Superior temporal gyrus (tissue), 1 donor: ENCODE results near the gene ALK.

Experiments
- DNase-seq: peaks from one replicate; pipeline ENCODE4 v3.0.0-alpha.2; 2016; ENCODE audit errors: extremely low spot score

The ALK gene

GRCh38 chr2:29531626-29532025 lies 389.8 kb downstream of the ALK start:
- no peak for DNase-seq

- no peak for DNase-seq
These were observed 391.1 kb downstream of the ALK start for GRCh38 chr2:29530281-29530680.

GRCh38 chr2:29528891-29529520 lies 392.4 kb downstream of the ALK start:
- no peak for DNase-seq

GRCh38 chr2:29528371-29528770 lies 393.0 kb downstream of the ALK start:
- no peak for DNase-seq

- DNase-seq = no peak
These were observed 393.4 kb downstream of the ALK start for GRCh38 chr2:29527947-29528346.

GRCh38 chr2:29526587-29527586 lies 394.5 kb downstream of the ALK start:
- no peak for DNase-seq

- DNase-seq = no peak
These were observed 395.5 kb downstream of the ALK start for GRCh38 chr2:29525921-29526320.

GRCh38 chr2:29524652-29525051 lies 396.7 kb downstream of the ALK start:
- no peak for DNase-seq

- DNase-seq = no peak
These were observed 398.3 kb downstream of the ALK start for GRCh38 chr2:29522951-29523669.

- DNase-seq = no peak
These were observed 401.4 kb downstream of the ALK start for GRCh38 chr2:29520001-29520400.

GRCh38 chr2:29519338-29519925 lies 402.0 kb downstream of the ALK start:
- no peak for DNase-seq

GRCh38 chr2:29518646-29519337 lies 402.6 kb downstream of the ALK start:
- DNase-seq = no peak

- DNase-seq = no peak
These were observed 403.4 kb downstream of the ALK start for GRCh38 chr2:29518010-29518409.

GRCh38 chr2:29517413-29517812 lies 404.0 kb downstream of the ALK start:
- DNase-seq = no peak

- DNase-seq = no peak
These were observed 404.6 kb downstream of the ALK start for GRCh38 chr2:29516767-29517166.

GRCh38 chr2:29509878-29510277 lies 411.5 kb downstream of the ALK start:
- DNase-seq = no peak

GRCh38 chr2:29509397-29509796 lies 412.0 kb downstream of the ALK start:
- DNase-seq = no peak

- DNase-seq = no peak
These were observed 416.6 kb downstream of the ALK start for GRCh38 chr2:29504746-29505145.

- no peak for DNase-seq
These were observed 418.9 kb downstream of the ALK start for GRCh38 chr2:29502460-29502911.

GRCh38 chr2:29497375-29497774 lies 424.0 kb downstream of the ALK start:
- no peak for DNase-seq

GRCh38 chr2:29496198-29496597 lies 425.2 kb downstream of the ALK start:
- DNase-seq = no peak
